HG03521 (cell line): ENCODE data around the gene SNX11.
"Not testable (repeated sequence)": the region's sequence is repeated elsewhere in the genome, so short reads cannot be mapped to it uniquely, and the experiment has no call there.

Source experiments
- ATAC-seq: cut with Tn5 transposase; IDR thresholded peaks from one replicate; pipeline ENCODE4 v1.9.1; 2021; ENCODE audit warnings: mild to moderate bottlenecking, moderate library complexity; ENCODE audit not compliant: unreplicated experiment

The SNX11 gene

GRCh38 chr17:48107137-48108055 is at the start of gene SNX11:
SNX11 (plus strand) TSS chr17:48107766; CDS start chr17:48112044, 4,278 bp downstream.
- peak; percentile 82 for ATAC-seq

- ATAC-seq: no peak
These were observed 49.0 kb upstream of the SNX11 start for GRCh38 chr17:48058393-48059124.

GRCh38 chr17:48059125-48059668 is 48.4 kb upstream of the SNX11 start:
- ATAC-seq: no peak

GRCh38 chr17:48060249-48060648 is 47.3 kb upstream of the SNX11 start:
- ATAC-seq: no peak

GRCh38 chr17:48062273-48062672 is 45.3 kb upstream of the SNX11 start:
- no peak for ATAC-seq

GRCh38 chr17:48064638-48065037 is 42.9 kb upstream of the SNX11 start:
- ATAC-seq: no peak

- ATAC-seq: no peak
These were observed 41.4 kb upstream of the SNX11 start for GRCh38 chr17:48066192-48066591.

GRCh38 chr17:48066656-48067055 is 40.9 kb upstream of the SNX11 start:
- no peak for ATAC-seq

- ATAC-seq: no peak
These were observed 40.3 kb upstream of the SNX11 start for GRCh38 chr17:48067245-48067644.

- not testable (repeated sequence) for ATAC-seq
These were observed 39.8 kb upstream of the SNX11 start for GRCh38 chr17:48067808-48068207.

- no peak for ATAC-seq
These were observed 39.0 kb upstream of the SNX11 start for GRCh38 chr17:48068491-48068961.

GRCh38 chr17:48070195-48070594 is 37.4 kb upstream of the SNX11 start:
- no peak for ATAC-seq

GRCh38 chr17:48071654-48072053 is 35.9 kb upstream of the SNX11 start:
- ATAC-seq: no peak

- ATAC-seq: not testable (repeated sequence)
These were observed 34.8 kb upstream of the SNX11 start for GRCh38 chr17:48072811-48073210.

GRCh38 chr17:48073566-48074094 is 33.9 kb upstream of the SNX11 start:
- ATAC-seq: not testable (repeated sequence)

GRCh38 chr17:48074322-48075081 is 33.1 kb upstream of the SNX11 start:
- no peak for ATAC-seq

GRCh38 chr17:48077152-48077551 is 30.4 kb upstream of the SNX11 start:
- ATAC-seq: not testable (repeated sequence)

- no peak for ATAC-seq
These were observed 25.7 kb upstream of the SNX11 start for GRCh38 chr17:48081858-48082257.

- no peak for ATAC-seq
These were observed 22.6 kb upstream of the SNX11 start for GRCh38 chr17:48084932-48085331.

GRCh38 chr17:48093341-48094045 is 14.1 kb upstream of the SNX11 start:
- ATAC-seq: no peak
